ENCODE data around the gene UQCR10. TPM values are rescaled to one million over a fixed set of nuclear protein-coding genes. Genes with fewer than 3 reads are reported as not detected.

Gene UQCR10
- total RNA-seq, 2 experiments from 2014 or later: 86.4 to 89.5 TPM

DNA sequence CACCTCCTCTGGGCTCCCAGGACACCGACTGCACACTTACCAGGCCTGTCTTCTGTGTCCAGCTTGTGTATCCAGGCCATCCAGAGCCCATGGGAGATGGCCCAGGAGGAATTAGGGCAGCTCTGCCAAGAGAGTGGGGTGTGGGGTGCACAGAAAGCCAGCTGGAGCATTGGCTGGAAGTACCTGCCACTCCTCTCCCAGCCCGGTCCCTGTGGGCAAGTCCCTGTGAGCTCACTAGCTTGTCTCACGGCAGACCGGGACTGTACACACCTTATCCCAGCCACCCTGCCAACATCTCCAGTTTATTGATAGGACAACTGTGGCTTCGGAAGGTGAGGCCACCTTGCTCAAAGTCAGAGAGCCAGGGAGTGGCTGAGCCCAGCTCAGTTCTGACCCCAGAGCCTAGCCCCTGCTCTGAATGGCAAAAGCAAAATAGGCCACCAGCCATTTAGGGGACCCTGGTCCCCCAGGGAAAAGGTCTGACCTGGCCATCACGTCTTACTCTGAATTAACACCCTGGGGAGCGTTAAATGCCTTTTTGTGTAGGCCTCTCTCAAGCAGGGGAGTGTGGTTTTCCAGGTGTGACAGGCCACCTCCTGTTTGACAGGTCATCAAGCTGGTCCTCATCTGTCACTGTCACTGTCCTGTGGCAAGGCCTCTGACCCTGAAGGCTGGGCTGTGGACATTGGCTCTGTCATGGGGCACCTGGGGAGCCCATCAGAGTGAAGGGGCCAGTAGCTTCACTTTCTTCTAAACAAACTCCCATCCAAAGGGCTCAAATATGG, 15.1 kb downstream of the UQCR10 start:
- POLR2A ChIA-PET: no interaction called here
- no peak for DNase-seq
- CTCF ChIA-PET: no interaction called here
- H3K4me3 Mint-ChIP-seq: no peak overlapping the region
- H3K27me3 Mint-ChIP-seq: no peaks in the 10 kb centered on the region
- peaks cover under 1% of the 10 kb centered on the region for H3K36me3 Mint-ChIP-seq (ENCODE audit: low read depth)
- no peaks in the 10 kb centered on the region for H3K9me3 Mint-ChIP-seq
- no peak overlapping the region for H3K27ac Mint-ChIP-seq
- no peaks in the 10 kb centered on the region for H3K4me1 Mint-ChIP-seq

DNA sequence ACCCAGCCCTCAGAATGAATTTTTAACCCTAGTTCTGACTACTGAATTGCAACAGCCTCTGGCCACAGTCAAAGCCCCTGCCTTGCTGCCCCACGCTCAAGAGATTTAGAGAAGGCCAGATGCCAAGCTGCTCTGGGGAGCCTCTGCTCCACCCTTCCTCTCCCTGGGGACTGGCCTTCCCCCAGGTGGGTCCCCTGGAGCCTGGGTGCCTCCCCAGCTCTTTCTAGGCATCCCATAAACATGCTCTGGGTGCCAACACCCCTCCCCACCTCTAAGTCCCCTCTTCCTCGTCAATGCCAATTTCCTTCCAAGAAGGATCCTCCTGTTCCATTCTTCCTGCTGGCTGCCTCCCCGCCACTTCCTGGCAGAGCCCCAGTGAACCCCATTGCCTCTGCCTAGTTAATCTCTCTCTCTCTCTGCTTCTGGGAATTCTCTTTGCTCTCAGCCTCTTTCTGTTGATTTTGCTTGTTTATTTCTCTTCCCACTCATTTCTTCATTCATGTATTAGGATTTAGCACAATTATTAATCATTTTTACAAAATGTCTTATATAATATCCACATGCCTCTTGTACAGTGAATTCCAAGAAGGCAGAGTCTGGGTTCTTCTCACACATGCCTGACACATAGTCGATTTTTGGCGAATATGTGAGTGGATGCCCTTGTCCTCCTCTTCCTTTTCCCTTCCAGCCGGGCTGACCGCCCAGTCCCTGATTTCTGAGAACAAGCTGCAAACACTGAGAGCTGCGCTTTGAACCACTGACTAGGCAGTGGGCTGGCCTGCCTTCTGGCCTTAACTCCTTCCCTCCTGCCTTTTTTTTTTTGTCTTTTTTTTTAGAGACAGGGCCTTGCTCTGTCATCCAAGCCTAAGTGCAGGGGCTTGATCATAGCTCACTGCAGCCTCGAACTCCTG, 17.5 kb downstream of the UQCR10 start:
- ChIA-PET CTCF (interaction anchor here (0.6 kb wide), 1 partner anchor 229 kb away, joined by 3 read pairs; no protein-coding TSS in a partner anchor), POLR2A (no interaction called here)
- Mint-ChIP-seq H3K36me3 (ENCODE audit: low read depth) (peaks cover 21% of the 10 kb centered on the region), H3K4me3 (no peak overlapping the region), H3K9me3 (no peaks in the 10 kb centered on the region), H3K4me1 (no peaks in the 10 kb centered on the region), H3K27me3 (no peaks in the 10 kb centered on the region), H3K27ac (no peak overlapping the region)
- no peak for DNase-seq

DNA sequence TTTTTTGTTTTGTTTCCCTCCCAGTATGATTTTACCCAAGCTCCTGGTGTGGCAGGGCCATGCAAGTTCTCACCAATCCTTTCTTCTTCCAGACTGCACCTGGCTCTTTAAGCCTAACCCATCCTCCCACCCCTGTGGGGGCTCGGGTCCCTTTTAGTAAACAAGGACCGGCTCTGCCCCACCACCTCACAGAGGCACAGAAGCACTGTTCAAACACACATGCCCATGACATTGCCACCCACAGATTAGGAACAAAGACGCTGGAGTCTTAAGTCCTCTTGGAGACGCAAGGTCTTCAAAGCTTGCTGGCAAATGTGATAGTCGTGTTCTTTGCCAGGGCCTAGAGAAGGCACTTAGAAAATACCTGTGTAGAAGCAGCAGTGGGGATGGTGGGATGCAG, 18.9 kb downstream of the UQCR10 start:
- ChIA-PET POLR2A (no interaction called here), CTCF (no interaction called here)
- peaks cover 33% of the 10 kb centered on the region for H3K36me3 Mint-ChIP-seq (ENCODE audit: low read depth)
- H3K4me1 Mint-ChIP-seq: no peaks in the 10 kb centered on the region
- H3K9me3 Mint-ChIP-seq: no peaks in the 10 kb centered on the region
- no peaks in the 10 kb centered on the region for H3K27me3 Mint-ChIP-seq
- DNase-seq: no peak
- no peak overlapping the region for H3K27ac Mint-ChIP-seq
- no peak overlapping the region for H3K4me3 Mint-ChIP-seq

DNA sequence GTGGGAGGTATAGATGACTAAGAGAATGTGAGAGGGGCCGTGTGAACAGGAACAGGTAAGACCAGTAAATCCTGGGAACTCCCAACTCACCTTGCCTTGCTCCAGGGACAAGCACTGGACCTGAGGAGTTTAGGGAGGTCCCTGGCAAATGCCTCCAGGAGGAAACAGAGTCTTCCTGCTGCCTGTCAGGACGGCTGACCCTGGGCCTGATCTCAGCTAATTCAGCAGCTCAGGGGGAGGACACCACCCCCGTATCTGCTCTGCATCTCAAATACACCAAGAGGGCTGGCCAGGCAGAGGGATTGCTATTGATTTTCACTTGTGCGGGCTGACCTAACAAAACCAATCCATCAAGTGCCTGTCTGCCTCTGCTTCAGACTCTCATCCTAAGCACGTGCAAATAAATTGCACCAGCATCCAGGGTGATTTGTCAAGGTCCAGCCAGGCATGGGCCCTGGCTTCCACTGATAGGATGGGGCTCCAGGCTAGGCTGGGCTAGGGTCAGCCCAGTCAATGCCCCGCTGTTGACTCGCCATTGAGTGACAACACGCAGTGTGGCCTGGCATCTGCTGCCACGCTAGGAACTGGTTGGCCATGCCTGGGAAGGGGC, 20.3 kb downstream of the UQCR10 start:
- no peak for DNase-seq
- ChIA-PET POLR2A (no interaction called here), CTCF (no interaction called here)
- H3K9me3 Mint-ChIP-seq: no peaks in the 10 kb centered on the region
- no peak overlapping the region for H3K27ac Mint-ChIP-seq
- H3K4me3 Mint-ChIP-seq: no peak overlapping the region
- H3K4me1 Mint-ChIP-seq: no peaks in the 10 kb centered on the region
- peaks cover 41% of the 10 kb centered on the region for H3K36me3 Mint-ChIP-seq (ENCODE audit: low read depth)
- no peaks in the 10 kb centered on the region for H3K27me3 Mint-ChIP-seq

DNA sequence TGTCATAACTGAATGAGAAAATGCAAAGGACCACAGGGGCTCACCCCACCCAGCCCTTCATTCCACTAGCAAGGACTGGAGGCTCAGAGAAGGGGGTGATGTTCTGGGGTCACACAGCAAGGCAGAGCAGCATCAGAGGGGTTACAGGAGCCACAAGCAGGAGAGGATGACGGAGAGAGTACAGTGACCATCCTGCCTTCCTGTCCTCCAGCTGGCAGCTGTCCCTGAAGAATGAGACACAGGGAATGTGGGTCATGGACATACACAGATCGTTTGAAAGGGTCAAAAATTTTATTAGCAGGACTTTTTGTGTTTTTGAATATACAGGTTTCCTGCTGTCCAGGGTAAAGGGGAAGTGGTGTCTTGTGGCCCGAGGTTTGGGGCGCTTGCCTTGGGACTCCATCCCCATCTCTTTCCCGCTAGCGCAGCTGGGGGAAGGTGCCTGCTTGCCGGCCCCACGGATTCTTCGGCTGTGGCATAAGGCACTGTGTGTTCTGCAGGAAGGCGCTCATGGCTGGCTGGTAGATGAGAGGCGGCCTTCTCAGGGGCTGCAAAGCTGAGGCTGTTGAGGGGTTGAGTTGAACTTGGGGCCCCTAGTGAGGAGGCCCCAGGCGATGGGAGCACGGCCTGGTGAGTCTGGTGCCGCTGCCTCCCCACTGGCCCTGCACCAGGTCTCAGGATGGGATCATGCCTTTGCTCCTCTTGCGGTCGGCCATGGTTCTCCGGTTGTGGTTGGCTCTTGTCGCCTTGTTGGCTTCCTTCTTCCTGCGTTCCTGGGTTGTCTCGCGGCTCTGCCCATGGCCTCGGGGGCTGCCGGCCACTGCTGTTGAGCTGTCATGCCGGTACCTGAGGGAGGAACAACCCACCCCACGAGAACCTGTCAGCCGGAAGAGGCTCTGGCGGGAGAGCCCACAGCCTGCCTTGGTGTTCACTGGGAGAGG, 21.4 kb downstream of the UQCR10 start:
- POLR2A ChIA-PET: no interaction called here
- H3K27me3 Mint-ChIP-seq: no peaks in the 10 kb centered on the region
- no peak overlapping the region for H3K4me3 Mint-ChIP-seq
- CTCF ChIA-PET: no interaction called here
- H3K9me3 Mint-ChIP-seq: no peaks in the 10 kb centered on the region
- H3K4me1 Mint-ChIP-seq: no peaks in the 10 kb centered on the region
- peak overlapping the region; percentile 6 for H3K27ac Mint-ChIP-seq
- no peak for DNase-seq
- peaks cover 51% of the 10 kb centered on the region for H3K36me3 Mint-ChIP-seq (ENCODE audit: low read depth)

DNA sequence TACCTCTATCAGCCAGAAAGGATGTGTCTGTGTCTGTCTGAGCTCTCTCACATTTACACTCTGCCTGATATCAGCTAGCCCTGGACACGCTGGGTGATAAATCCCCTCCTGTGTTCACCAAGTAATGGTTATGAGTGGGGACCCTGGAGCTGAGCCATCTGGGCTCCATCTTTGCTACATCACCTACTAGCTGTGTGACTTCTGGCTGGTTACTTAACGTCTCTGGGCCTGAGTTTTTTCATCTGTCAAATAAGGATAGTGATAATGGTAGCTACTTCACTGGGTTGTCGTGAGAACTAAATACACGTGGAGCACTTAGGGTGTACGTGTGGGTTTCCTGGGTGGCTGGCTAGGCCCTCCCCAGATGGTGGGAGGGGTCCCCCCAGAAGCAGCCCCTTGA, 22.9 kb downstream of the UQCR10 start:
- no peak overlapping the region for H3K27ac Mint-ChIP-seq
- POLR2A ChIA-PET: interaction anchor here (1.4 kb wide), 1 partner anchor 17 kb away, joined by 3 read pairs; no protein-coding TSS in a partner anchor
- DNase-seq: no peak
- H3K4me1 Mint-ChIP-seq: no peaks in the 10 kb centered on the region
- H3K9me3 Mint-ChIP-seq: no peaks in the 10 kb centered on the region
- H3K27me3 Mint-ChIP-seq: no peaks in the 10 kb centered on the region
- H3K36me3 Mint-ChIP-seq (ENCODE audit: low read depth): peaks cover 51% of the 10 kb centered on the region
- H3K4me3 Mint-ChIP-seq: no peak overlapping the region
- CTCF ChIA-PET: no interaction called here

DNA sequence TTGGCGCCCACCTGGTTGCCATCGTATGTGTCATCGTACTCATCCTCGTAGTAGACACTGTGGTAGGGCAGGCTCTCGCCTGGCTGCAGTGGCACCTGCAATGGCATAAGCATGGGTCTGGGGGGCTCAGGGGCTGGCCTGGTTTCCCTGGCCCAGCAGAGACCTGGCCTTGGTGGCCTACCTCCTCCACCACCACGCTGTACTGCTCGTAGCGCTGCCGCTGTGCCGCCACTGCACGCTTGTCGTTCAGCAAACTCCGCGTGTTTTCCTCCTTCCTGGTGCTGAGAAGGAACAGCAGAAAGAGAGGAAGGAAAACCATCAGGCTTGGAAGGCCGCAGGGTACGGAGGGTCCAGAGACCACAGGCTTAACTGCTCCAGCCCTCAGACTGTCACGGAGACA, 26.2 kb downstream of the UQCR10 start:
- DNase-seq: no peak
- peaks cover 53% of the 10 kb centered on the region for H3K36me3 Mint-ChIP-seq (ENCODE audit: low read depth)
- ChIA-PET POLR2A (no interaction called here), CTCF (no interaction called here)
- H3K4me3 Mint-ChIP-seq: no peak overlapping the region
- H3K27me3 Mint-ChIP-seq: no peaks in the 10 kb centered on the region
- peaks cover 18% of the 10 kb centered on the region for H3K4me1 Mint-ChIP-seq
- H3K27ac Mint-ChIP-seq: no peak overlapping the region
- H3K9me3 Mint-ChIP-seq: no peaks in the 10 kb centered on the region

DNA sequence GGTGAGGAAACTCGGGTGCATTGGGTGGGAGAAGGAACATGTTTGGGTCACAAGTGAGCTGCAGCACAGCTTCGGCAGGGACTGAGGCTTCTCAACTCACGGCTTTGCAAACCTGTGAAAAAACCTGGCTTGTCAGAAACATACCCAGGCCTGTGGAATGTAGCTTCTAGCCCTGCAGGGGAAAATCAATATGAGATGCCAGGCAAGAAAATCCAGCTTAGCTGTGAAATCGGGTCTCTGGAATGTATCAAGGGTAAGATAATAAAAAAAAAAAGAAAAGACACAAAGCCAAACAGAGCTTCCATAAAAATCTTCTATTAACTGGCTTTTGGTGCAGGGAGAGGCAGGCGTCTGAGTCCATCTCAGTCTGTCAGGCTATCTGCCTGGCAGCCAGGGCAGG, 28.5 kb downstream of the UQCR10 start:
- H3K36me3 Mint-ChIP-seq (ENCODE audit: low read depth): peaks cover 46% of the 10 kb centered on the region
- POLR2A ChIA-PET: interaction anchor here (0.7 to 1.1 kb wide), 4 partner anchors 26 to 86 kb away, joined by 3 to 4 read pairs (median 3); partner anchors contain the start of genes ASCC2, UQCR10 and ZMAT5

DNA sequence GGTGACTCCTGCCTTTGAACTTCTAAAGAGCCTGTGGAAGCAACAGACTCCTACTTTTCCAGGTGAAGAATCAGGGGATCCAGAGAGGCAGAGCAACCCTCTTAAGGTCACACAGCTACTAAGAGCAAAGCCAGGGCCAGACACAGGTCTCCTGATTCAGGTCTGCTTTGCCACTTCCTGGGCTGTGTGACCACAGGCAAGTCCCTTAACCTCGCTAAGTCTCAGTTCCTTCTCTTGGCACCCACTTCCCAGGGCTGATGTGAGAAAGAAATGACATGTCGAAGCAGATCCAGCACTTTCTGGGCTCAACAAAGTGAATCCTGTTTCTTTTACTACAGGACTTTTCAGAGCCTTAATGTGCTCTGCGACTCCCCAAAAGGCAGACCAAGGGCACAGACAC, 30.2 kb downstream of the UQCR10 start:
- no peaks in the 10 kb centered on the region for H3K27me3 Mint-ChIP-seq
- peak; percentile 51 for DNase-seq
- CTCF ChIA-PET: no interaction called here
- H3K9me3 Mint-ChIP-seq: no peaks in the 10 kb centered on the region
- peaks cover 30% of the 10 kb centered on the region for H3K4me1 Mint-ChIP-seq
- POLR2A ChIA-PET: interaction anchor here (1.1 kb wide), 1 partner anchor 31 kb away, joined by 3 read pairs; the partner anchor contains the start of gene ZMAT5
- H3K4me3 Mint-ChIP-seq: no peak overlapping the region
- H3K36me3 Mint-ChIP-seq (ENCODE audit: low read depth): peaks cover 46% of the 10 kb centered on the region
- peak overlapping the region; percentile 69 for H3K27ac Mint-ChIP-seq

More for the DNA sequence above, 28.5 kb downstream of the UQCR10 start:
- peaks cover 30% of the 10 kb centered on the region for H3K4me1 Mint-ChIP-seq
- no peaks in the 10 kb centered on the region for H3K27me3 Mint-ChIP-seq
- H3K9me3 Mint-ChIP-seq: no peaks in the 10 kb centered on the region
- DNase-seq: no peak
- CTCF ChIA-PET: interaction anchor here (1.6 kb wide), 1 partner anchor 210 kb away, joined by 5 read pairs; no protein-coding TSS in a partner anchor
- H3K27ac Mint-ChIP-seq: no peak overlapping the region
- H3K4me3 Mint-ChIP-seq: no peak overlapping the region

DNA sequence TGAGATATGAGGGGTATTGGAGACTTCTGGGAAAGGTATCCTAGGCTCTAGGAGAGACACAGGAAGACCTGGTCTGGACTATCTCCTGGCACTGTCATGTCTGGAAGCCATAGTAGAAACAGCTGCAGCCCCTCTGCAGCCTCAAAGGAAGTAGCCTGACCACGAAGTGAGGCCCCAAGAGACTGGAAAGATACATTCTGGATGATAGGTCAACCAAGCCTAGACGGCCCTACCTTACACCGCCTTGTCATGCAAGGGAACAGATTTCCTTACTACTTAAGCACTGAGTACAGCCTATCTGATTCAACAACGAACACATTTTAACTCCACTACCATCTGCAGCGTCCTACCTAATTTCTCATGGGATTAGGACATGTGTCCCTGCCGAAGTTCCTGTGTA, 31.1 kb downstream of the UQCR10 start:
- POLR2A ChIA-PET: interaction anchor here (1.1 kb wide), 1 partner anchor 32 kb away, joined by 3 read pairs; the partner anchor contains the start of gene ZMAT5
- peaks cover 30% of the 10 kb centered on the region for H3K4me1 Mint-ChIP-seq
- DNase-seq: no peak
- H3K27ac Mint-ChIP-seq: peak overlapping the region; percentile 69
- peaks cover 37% of the 10 kb centered on the region for H3K36me3 Mint-ChIP-seq (ENCODE audit: low read depth)
- no peaks in the 10 kb centered on the region for H3K27me3 Mint-ChIP-seq
- no peak overlapping the region for H3K4me3 Mint-ChIP-seq
- CTCF ChIA-PET: no interaction called here
- H3K9me3 Mint-ChIP-seq: no peaks in the 10 kb centered on the region

DNA sequence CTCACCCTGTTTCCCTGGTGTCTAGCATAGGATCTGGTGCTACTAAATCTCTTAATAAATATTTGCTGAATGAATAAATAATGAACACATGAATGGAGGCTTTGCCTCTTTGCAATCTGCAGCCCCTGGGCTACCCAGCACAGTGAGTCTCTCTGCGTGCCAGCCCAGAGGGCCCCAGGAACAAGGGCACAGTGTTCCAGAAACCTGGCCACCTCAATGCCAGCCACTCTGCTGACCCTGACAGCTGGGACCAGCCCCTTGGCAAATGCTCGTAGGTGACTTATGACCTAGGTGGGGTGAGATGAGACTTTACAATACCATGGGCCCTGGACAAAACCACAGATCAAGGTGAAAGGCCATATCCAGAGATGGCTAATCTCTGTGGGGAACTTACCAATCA, 31.6 kb downstream of the UQCR10 start:
- DNase-seq: no peak
- Mint-ChIP-seq H3K4me3 (no peak overlapping the region), H3K27ac (peak overlapping the region; percentile 69), H3K9me3 (no peaks in the 10 kb centered on the region), H3K36me3 (ENCODE audit: low read depth) (peaks cover 38% of the 10 kb centered on the region), H3K4me1 (peaks cover 30% of the 10 kb centered on the region), H3K27me3 (no peaks in the 10 kb centered on the region)
- ChIA-PET CTCF (no interaction called here), POLR2A (no interaction called here)

DNA sequence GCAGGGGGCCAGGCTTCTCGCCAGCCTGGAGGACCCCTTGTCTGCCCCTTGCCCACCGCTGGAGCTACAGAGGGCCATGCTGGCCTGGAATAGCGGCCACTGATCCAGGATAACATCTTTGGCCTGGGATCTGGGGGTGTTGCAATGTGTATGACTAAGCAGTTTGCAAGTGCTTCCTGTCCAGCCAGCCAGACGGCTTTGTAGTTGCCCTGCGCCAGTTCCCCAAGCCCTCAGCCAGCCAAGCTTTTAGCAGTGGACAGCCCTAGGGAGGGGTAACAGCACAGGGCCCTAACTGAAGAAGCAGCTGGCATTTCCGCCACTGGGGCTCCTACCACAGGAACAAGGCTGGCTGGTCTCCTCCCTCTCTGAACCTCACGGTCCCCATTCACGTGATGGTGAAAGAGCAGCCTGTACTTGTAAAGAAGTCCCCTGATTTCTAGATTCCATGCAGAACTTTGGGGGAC, 32.1 kb downstream of the UQCR10 start:
- CTCF ChIA-PET: no interaction called here
- no peaks in the 10 kb centered on the region for H3K27me3 Mint-ChIP-seq

More for the DNA sequence above, 32.1 kb downstream of the UQCR10 start:
- no peak overlapping the region for H3K27ac Mint-ChIP-seq
- H3K36me3 Mint-ChIP-seq (ENCODE audit: low read depth): peaks cover 39% of the 10 kb centered on the region
- no peak for DNase-seq
- peaks cover 30% of the 10 kb centered on the region for H3K4me1 Mint-ChIP-seq
- H3K4me3 Mint-ChIP-seq: no peak overlapping the region
- no peaks in the 10 kb centered on the region for H3K9me3 Mint-ChIP-seq
- POLR2A ChIA-PET: no interaction called here

Measured in activated CD4-positive, alpha-beta memory T cell treated with anti-CD3 and anti-CD28 coated beads, Interleukin-2, amount 10 ng/mL, durations not matched to agents 7 days and 5 days (primary cell).